SU-DHL-6 (cell line): Measurements from ENCODE around the gene L3MBTL1.

Experiments
- H2AFZ ChIP-seq: fragments of 200-600 bp; sonication (generic); 2 replicates; pipeline ENCODE4 v1.6.1; 2014; ENCODE audit warnings: low read depth, mild to moderate bottlenecking, moderate library complexity, mixed read lengths, antibody characterized with exemption, low read length; ENCODE audit not compliant: severe bottlenecking
- H3F3A ChIP-seq: fragments of 200-600 bp; shearing (Covaris generic); 2 replicates; pipeline ENCODE4 v1.6.0; 2016; ENCODE audit warnings: antibody characterized with exemption, mild to moderate bottlenecking; ENCODE audit not compliant: insufficient read depth
- H3K27ac ChIP-seq: fragments of 200-600 bp; sonication (generic); 2 replicates; pipeline ENCODE4 v1.5.1; 2016; ENCODE audit warnings: low read depth, mild to moderate bottlenecking, low read length, moderate library complexity, mixed read lengths
- H3K27me3 ChIP-seq: fragments of 200-600 bp; sonication (generic), shearing (Covaris generic); 2 replicates; pipeline ENCODE4 v1.6.0; 2014; ENCODE audit warnings: mild to moderate bottlenecking, low read length
- H3K36me3 ChIP-seq: fragments of 200-600 bp; sonication (generic); 2 replicates; pipeline ENCODE4 v1.6.1; 2014; ENCODE audit warnings: mild to moderate bottlenecking, low read length, mixed read lengths
- H3K4me2 ChIP-seq: fragments of 300-600, 200-600 bp; shearing (Covaris generic), sonication (generic); 2 replicates; pipeline ENCODE4 v1.6.0; 2014; ENCODE audit warnings: low read length, low read depth, mild to moderate bottlenecking; ENCODE audit not compliant: poor library complexity, severe bottlenecking
- H3K4me3 ChIP-seq: fragments of 200-600 bp; sonication (generic); 2 replicates; pipeline ENCODE4 v1.5.1; 2014; ENCODE audit warnings: antibody characterized with exemption, low read length, mild to moderate bottlenecking, mixed read lengths; ENCODE audit not compliant: insufficient read depth, poor library complexity, severe bottlenecking
- H3K79me2 ChIP-seq: fragments of 200-600 bp; sonication (generic); 2 replicates; pipeline ENCODE4 v1.6.1; 2014; ENCODE audit warnings: mild to moderate bottlenecking, low read length, moderate library complexity; ENCODE audit not compliant: insufficient read depth
- H3K9ac ChIP-seq: fragments of 200-600 bp; sonication (generic); 2 replicates; pipeline ENCODE4 v1.7.0; 2014; ENCODE audit warnings: mild to moderate bottlenecking, low read length
- H3K9me2 ChIP-seq: fragments of 200-600 bp; sonication (generic); replicated peaks from 2 replicates; pipeline ENCODE4 v1.6.1; 2014; ENCODE audit warnings: low read length; ENCODE audit not compliant: insufficient read depth
- H3K9me3 ChIP-seq: fragments of 200-600 bp; sonication (generic); 2 replicates; pipeline ENCODE4 v1.6.1; 2014; ENCODE audit warnings: low read length, mixed read lengths; ENCODE audit not compliant: insufficient read depth
- H4K20me1 ChIP-seq: fragments of 200-600 bp; sonication (generic); 2 replicates; pipeline ENCODE4 v1.6.1; 2014; ENCODE audit warnings: low read depth, mild to moderate bottlenecking, antibody characterized with exemption, low read length, moderate library complexity, mixed read lengths
- EZH2phosphoT487 ChIP-seq: fragments of 200-600 bp; sonication (generic), shearing (Covaris generic); conservative IDR thresholded peaks from 2 replicates; pipeline ENCODE4 v1.6.1; 2018; ENCODE audit warnings: mild to moderate bottlenecking, antibody characterized with exemption, low read length, moderate library complexity, mixed read lengths
- TF ChIP-seq, protein P1 (sequence below): fragments of 200-600 bp; sonication (generic); IDR thresholded peaks from one replicate; pipeline ENCODE4 v1.5.1; 2017; ENCODE audit warnings: antibody characterized with exemption, mild to moderate bottlenecking, low read length, moderate library complexity; ENCODE audit not compliant: insufficient read depth, poor library complexity, severe bottlenecking

The L3MBTL1 gene

DNA sequence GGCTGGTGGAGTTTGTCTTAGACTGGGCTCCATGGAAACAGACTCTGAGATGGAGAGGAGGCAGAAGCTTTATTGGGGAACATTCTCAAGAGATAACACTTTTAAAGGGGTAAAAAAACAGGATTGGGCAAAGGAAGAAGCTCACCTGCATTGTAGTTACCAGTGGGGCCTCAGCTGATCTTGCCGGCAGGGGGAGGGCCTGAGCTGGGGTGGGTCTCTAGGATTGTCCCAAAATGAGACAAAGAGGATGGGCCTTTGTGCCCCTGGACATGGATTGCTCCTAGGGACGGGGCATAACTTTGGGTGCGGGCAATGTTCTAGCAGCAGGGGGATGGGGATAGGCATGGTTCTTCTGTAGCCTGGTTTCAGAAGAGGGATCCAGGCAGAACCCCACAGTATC is 63.8 kb downstream of the L3MBTL1 start:
- no peak overlapping the region for H3K4me2 ChIP-seq
- no peak overlapping the region for H3K9ac ChIP-seq
- no peaks in the 10 kb centered on the region for H3K79me2 ChIP-seq
- no peak overlapping the region for H3K4me3 ChIP-seq
- TF ChIP-seq EZH2phosphoT487: no peak
- TF ChIP-seq, protein P1, sequence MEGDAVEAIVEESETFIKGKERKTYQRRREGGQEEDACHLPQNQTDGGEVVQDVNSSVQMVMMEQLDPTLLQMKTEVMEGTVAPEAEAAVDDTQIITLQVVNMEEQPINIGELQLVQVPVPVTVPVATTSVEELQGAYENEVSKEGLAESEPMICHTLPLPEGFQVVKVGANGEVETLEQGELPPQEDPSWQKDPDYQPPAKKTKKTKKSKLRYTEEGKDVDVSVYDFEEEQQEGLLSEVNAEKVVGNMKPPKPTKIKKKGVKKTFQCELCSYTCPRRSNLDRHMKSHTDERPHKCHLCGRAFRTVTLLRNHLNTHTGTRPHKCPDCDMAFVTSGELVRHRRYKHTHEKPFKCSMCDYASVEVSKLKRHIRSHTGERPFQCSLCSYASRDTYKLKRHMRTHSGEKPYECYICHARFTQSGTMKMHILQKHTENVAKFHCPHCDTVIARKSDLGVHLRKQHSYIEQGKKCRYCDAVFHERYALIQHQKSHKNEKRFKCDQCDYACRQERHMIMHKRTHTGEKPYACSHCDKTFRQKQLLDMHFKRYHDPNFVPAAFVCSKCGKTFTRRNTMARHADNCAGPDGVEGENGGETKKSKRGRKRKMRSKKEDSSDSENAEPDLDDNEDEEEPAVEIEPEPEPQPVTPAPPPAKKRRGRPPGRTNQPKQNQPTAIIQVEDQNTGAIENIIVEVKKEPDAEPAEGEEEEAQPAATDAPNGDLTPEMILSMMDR: no peak
- no peak overlapping the region for H2AFZ ChIP-seq
- no peaks in the 10 kb centered on the region for H3K36me3 ChIP-seq
- no peaks in the 10 kb centered on the region for H4K20me1 ChIP-seq
- H3K27ac ChIP-seq: no peak overlapping the region
- H3K9me3 ChIP-seq: no peaks in the 10 kb centered on the region
- H3K9me2 ChIP-seq: no peaks in the 10 kb centered on the region
- no peaks in the 10 kb centered on the region for H3K27me3 ChIP-seq
- no peaks in the 10 kb centered on the region for H3F3A ChIP-seq

DNA sequence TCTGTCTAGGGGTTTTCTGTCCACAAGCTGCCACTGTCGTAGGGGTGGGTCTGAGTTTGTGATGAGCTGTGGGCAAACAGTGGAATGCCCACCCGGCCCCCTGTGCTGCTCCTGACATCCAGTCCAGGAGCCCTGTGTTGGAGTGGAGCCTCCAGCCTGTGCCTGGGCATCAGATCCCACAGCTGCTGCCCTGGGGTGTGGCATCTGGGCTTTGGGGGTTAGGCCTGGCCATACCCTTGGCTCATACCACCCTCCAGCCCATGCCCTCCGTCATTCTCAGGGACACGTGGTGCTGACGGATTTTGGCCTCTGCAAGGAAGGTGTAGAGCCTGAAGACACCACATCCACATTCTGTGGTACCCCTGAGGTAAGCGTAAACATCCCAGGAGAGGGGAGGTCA is 64.3 kb downstream of the L3MBTL1 start:
- Histone ChIP-seq H3K79me2 (no peaks in the 10 kb centered on the region), H3K27ac (no peak overlapping the region), H3K9me3 (no peaks in the 10 kb centered on the region), H3K4me3 (no peak overlapping the region), H3K9me2 (no peaks in the 10 kb centered on the region), H3K27me3 (no peaks in the 10 kb centered on the region), H2AFZ (no peak overlapping the region), H3F3A (no peaks in the 10 kb centered on the region), H3K36me3 (no peaks in the 10 kb centered on the region), H3K9ac (no peak overlapping the region), H4K20me1 (no peaks in the 10 kb centered on the region), H3K4me2 (no peak overlapping the region)
- TF ChIP-seq, protein P1: no peak
- TF ChIP-seq EZH2phosphoT487: no peak

DNA sequence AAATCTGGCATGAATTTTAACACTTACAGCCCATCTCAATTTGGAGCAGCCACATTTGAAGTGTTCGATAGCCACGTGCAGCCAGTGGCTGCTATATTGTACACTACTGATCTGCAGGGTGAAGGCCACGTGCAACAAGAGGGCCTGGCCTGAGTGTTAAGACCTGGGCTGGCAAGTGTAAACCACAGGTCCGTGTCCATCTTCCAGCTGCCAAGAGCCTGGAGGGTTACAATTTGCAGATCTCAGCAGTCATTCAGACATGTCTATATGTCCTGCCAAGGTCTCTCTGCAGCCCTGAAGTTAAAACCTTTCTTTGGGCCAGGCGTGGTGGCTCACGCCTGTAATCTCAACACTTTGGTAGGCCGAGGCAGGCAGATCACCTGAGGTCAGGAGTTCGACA is 65.4 kb downstream of the L3MBTL1 start:
- Histone ChIP-seq H3K27ac (no peak overlapping the region), H3K9ac (no peak overlapping the region), H3K4me3 (no peak overlapping the region), H2AFZ (no peak overlapping the region), H3F3A (no peaks in the 10 kb centered on the region), H3K27me3 (no peaks in the 10 kb centered on the region), H3K4me2 (no peak overlapping the region), H3K36me3 (no peaks in the 10 kb centered on the region), H4K20me1 (no peaks in the 10 kb centered on the region), H3K79me2 (no peaks in the 10 kb centered on the region), H3K9me3 (no peaks in the 10 kb centered on the region), H3K9me2 (no peaks in the 10 kb centered on the region)
- TF ChIP-seq, protein P1: no peak
- no peak for TF ChIP-seq EZH2phosphoT487
